Thoracic aorta (tissue), 2 donors: ENCODE data around the gene NR2C2AP. TPM values are rescaled to one million over a fixed set of nuclear protein-coding genes. Genes with fewer than 3 reads are reported as not detected.

Source experiments
- ATAC-seq: fragments of 150-250 bp; one replicate; pipeline ENCODE4 v1.8.0; 2017; ENCODE audit warnings: low read depth; ENCODE audit not compliant: insufficient number of reproducible peaks, low FRiP score
- DNase-seq: peaks from one replicate; pipeline ENCODE4 v3.0.0-alpha.2; 2020; ENCODE audit warnings: low spot score
- H3K27ac ChIP-seq, 2 donors: fragments of 200-600 bp; sonication (generic); 1 replicate in 1 of 2; 2 replicates in 1 of 2; pipeline ENCODE4 v1.5.1; 2016; ENCODE audit warnings: mild to moderate bottlenecking in 2 of 2, moderate library complexity in 2 of 2
- H3K27me3 ChIP-seq: fragments of 200-600 bp; sonication (generic); replicated peaks from 2 replicates; pipeline ENCODE4 v1.6.0; 2016; ENCODE audit warnings: mild to moderate bottlenecking; ENCODE audit not compliant: insufficient read depth
- H3K36me3 ChIP-seq: fragments of 200-600 bp; sonication (generic); one replicate; pipeline ENCODE4 v1.5.1; 2016
- H3K4me1 ChIP-seq, 2 donors: fragments of 200-600 bp; sonication (generic); 1 replicate in 1 of 2; 2 replicates in 1 of 2; pipeline versions ENCODE4 v1.5.1 to v1.6.0; 2016; ENCODE audit warnings: low read depth in 2 of 2, mild to moderate bottlenecking in 1 of 2; ENCODE audit not compliant: control insufficient read depth in 1 of 2
- H3K4me3 ChIP-seq: fragments of 200-600 bp; sonication (generic); 2 replicates; pipeline ENCODE4 v1.5.1; 2016; ENCODE audit warnings: mild to moderate bottlenecking
- H3K9me3 ChIP-seq: fragments of 200-600 bp; sonication (generic); 2 replicates; pipeline ENCODE4 v1.5.1; 2016
- total RNA-seq, 2 donors: library from RNA; depleted of rRNA; stranded (reverse); fragments of >200 nt; gene quantifications; one replicate each; pipeline versions ENCODE4 v1.1.0 to v1.2.3, GENCODE V29; 2016
- TF ChIP-seq, protein P1 (sequence below): fragments of 200-600 bp; sonication (generic); IDR thresholded peaks from one replicate; pipeline ENCODE4 v1.5.1; 2019; ENCODE audit warnings: antibody characterized with exemption

The NR2C2AP gene
- total RNA-seq, 2 donors from 2014 or later = 6.5 to 17.9 TPM

- no peak overlapping the region for H3K4me3 ChIP-seq
- H3K36me3 ChIP-seq = no peaks in the 10 kb centered on the region
- no peaks in the 10 kb centered on the region for H3K27me3 ChIP-seq
- H3K27ac ChIP-seq = no peak overlapping the region
- peaks cover 6 to 9% of the 10 kb centered on the region in 2 donors for H3K4me1 ChIP-seq
- no peaks in the 10 kb centered on the region for H3K9me3 ChIP-seq
- DNase-seq (no peak), ATAC-seq (no peak)
- TF ChIP-seq, protein P1, sequence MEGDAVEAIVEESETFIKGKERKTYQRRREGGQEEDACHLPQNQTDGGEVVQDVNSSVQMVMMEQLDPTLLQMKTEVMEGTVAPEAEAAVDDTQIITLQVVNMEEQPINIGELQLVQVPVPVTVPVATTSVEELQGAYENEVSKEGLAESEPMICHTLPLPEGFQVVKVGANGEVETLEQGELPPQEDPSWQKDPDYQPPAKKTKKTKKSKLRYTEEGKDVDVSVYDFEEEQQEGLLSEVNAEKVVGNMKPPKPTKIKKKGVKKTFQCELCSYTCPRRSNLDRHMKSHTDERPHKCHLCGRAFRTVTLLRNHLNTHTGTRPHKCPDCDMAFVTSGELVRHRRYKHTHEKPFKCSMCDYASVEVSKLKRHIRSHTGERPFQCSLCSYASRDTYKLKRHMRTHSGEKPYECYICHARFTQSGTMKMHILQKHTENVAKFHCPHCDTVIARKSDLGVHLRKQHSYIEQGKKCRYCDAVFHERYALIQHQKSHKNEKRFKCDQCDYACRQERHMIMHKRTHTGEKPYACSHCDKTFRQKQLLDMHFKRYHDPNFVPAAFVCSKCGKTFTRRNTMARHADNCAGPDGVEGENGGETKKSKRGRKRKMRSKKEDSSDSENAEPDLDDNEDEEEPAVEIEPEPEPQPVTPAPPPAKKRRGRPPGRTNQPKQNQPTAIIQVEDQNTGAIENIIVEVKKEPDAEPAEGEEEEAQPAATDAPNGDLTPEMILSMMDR = no peak
Measured at GRCh38 chr19:19167612-19168011, 35.6 kb downstream of the NR2C2AP start.

- no peak overlapping the region for H3K4me3 ChIP-seq
- H3K9me3 ChIP-seq = no peaks in the 10 kb centered on the region
- H3K4me1 ChIP-seq = peaks cover 5% of the 10 kb centered on the region in 2 donors
- TF ChIP-seq, protein P1 = no peak
- no peaks in the 10 kb centered on the region for H3K27me3 ChIP-seq
- H3K27ac ChIP-seq = no peak overlapping the region
- ATAC-seq = no peak
- DNase-seq = no peak
- H3K36me3 ChIP-seq = no peaks in the 10 kb centered on the region
Measured at GRCh38 chr19:19165396-19165795, 37.8 kb downstream of the NR2C2AP start.

- Histone ChIP-seq H3K27ac (no peak overlapping the region), H3K36me3 (no peaks in the 10 kb centered on the region), H3K4me3 (no peak overlapping the region), H3K27me3 (no peaks in the 10 kb centered on the region), H3K9me3 (no peaks in the 10 kb centered on the region), H3K4me1 (no peaks in the 10 kb centered on the region)
- ATAC-seq = no peak
- DNase-seq = no peak
- TF ChIP-seq, protein P1 = no peak
Measured at GRCh38 chr19:19162495-19162894, 40.7 kb downstream of the NR2C2AP start.

DNA sequence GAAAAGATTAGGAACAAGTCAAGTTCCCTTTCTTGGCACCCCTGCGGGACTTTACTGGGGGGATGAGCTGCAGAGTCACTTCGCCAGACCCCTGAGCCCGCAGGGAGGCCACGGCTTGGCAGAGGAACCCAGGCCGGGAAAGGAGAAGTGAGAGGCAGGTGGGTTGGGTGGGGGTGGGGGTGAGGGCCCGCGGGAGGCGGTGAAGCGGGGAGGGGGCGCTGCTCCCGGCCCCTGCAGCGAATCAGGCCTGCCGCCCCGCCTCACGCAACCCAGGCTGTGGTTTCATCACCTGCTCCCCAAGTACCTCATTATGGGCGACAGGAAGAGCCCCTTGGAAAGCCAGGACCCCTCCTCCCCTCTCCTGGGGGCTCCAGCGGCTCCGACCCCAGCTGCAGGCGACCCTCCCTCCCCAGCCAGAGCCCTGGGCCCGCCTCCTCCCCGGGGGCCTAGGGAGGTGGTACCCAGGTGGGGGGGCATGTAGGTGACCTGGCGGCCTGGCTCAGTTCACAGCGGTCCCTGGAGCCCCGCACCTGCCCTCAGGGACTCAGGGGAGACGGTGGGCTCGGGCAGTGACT is 42.7 kb downstream of the NR2C2AP start:
- peaks cover 4% of the 10 kb centered on the region for H3K36me3 ChIP-seq
- no peaks in the 10 kb centered on the region for H3K4me1 ChIP-seq
- H3K4me3 ChIP-seq = no peak overlapping the region
- DNase-seq (no peak), ATAC-seq (no peak)
- H3K27ac ChIP-seq = no peak overlapping the region
- TF ChIP-seq, protein P1 = no peak
- H3K27me3 ChIP-seq = no peaks in the 10 kb centered on the region
- H3K9me3 ChIP-seq = no peaks in the 10 kb centered on the region

- Histone ChIP-seq H3K4me3 (no peak overlapping the region), H3K36me3 (peaks cover 4% of the 10 kb centered on the region), H3K4me1 (no peaks in the 10 kb centered on the region), H3K9me3 (no peaks in the 10 kb centered on the region), H3K27me3 (no peaks in the 10 kb centered on the region), H3K27ac (no peak overlapping the region)
- TF ChIP-seq, protein P1 = no peak
- no peak for DNase-seq
- no peak for ATAC-seq
Measured at GRCh38 chr19:19159534-19159933, 43.7 kb downstream of the NR2C2AP start.
